ENCODE measurements around the gene AGAP1. TPM values are rescaled to one million over a fixed set of nuclear protein-coding genes. Genes with fewer than 3 reads are reported as not detected.
A peak's percentile ranks its signal among the peaks of the same experiment; 100 is the strongest.

AGAP1 gene
- total and polyA plus RNA-seq, 11 donors = 5.9 to 21.6 (median 18.9) TPM

GRCh38 chr2:235666213-235666781, 172.5 kb downstream of the AGAP1 start:
- WGBS, 4 donors = 1 to 3% (median 1%) methylated on average over 4 of the region's 4 CpGs
- Histone ChIP-seq H3K4me1 (peaks cover 0 to 36% (median 16%) of the 10 kb centered on the region in 12 donors), H3K4me3 (peak overlapping the region in 10 of 12 donors; percentile 17 to 54 (median 44)), H3K27ac (peak overlapping the region in 1 of 12 donors; percentile 33), H3K27me3 (peaks cover 0 to 30% (median 0%) of the 10 kb centered on the region in 9 donors), H3K9me3 (no peaks in the 10 kb centered on the region), H3K36me3 (no peaks in the 10 kb centered on the region)
- intact Hi-C loops (cut with DNase I) = loop anchor here in 5 of 10 donors (5.0 to 10.0 kb wide), 3 partner anchors 69 to 251 kb away; partner anchors contain the start of gene AGAP1 (in 1 of the 5)
- ATAC-seq (peak; percentile 39 to 71 (median 62)), DNase-seq (peak in 2 of 5 donors; percentile 55)
- no peak for TF ChIP-seq CTCF (IDR thresholded peaks at IDR 0.05)

GRCh38 chr2:235668782-235669181, 174.9 kb downstream of the AGAP1 start:
- TF ChIP-seq POLR2A (IDR thresholded peaks at IDR 0.05) (no peak), CTCF (IDR thresholded peaks at IDR 0.05) (no peak)
- 95 to 98% (median 96%) methylated on average over 4 of the region's 4 CpGs for WGBS, 4 donors
- Histone ChIP-seq H3K4me1 (peaks cover 0 to 43% (median 18%) of the 10 kb centered on the region in 12 donors), H3K27ac (no peak overlapping the region), H3K27me3 (peaks cover 0 to 42% (median 0%) of the 10 kb centered on the region in 9 donors), H3K9me3 (no peaks in the 10 kb centered on the region), H3K36me3 (no peaks in the 10 kb centered on the region), H3K4me3 (peak overlapping the region in 6 of 12 donors; percentile 33 to 75 (median 62))
- intact Hi-C loops (cut with DNase I) = loop anchor here in 5 of 10 donors (5.0 to 10.0 kb wide), 3 partner anchors 71 to 254 kb away; partner anchors contain the start of gene AGAP1 (in 1 of the 5)
- ATAC-seq (no peak), DNase-seq (no peak)

- intact Hi-C loops (cut with DNase I) = loop anchor here in 5 of 10 donors (5.0 to 10.0 kb wide), 3 partner anchors 72 to 255 kb away; partner anchors contain the start of gene AGAP1 (in 1 of the 5)
- no peak for TF ChIP-seq POLR2A (IDR thresholded peaks at IDR 0.05)
- peak in 2 of 12 donors; percentile 7 to 27 for TF ChIP-seq CTCF (IDR thresholded peaks at IDR 0.05)
- peaks cover 0 to 42% (median 0%) of the 10 kb centered on the region in 9 donors for H3K27me3 ChIP-seq
- no peaks in the 10 kb centered on the region for H3K36me3 ChIP-seq
- peaks cover 0 to 43% (median 18%) of the 10 kb centered on the region in 12 donors for H3K4me1 ChIP-seq
- peak overlapping the region in 11 of 12 donors; percentile 20 to 75 (median 58) for H3K4me3 ChIP-seq
- ATAC-seq (peak in 3 of 4 donors; percentile 64 to 85 (median 82)), DNase-seq (peak; percentile 71 to 86 (median 80))
- no peaks in the 10 kb centered on the region for H3K9me3 ChIP-seq
- peak overlapping the region in 1 of 12 donors; percentile 48 for H3K27ac ChIP-seq
- WGBS, 4 donors = 1 to 2% (median 1%) methylated on average over 20 to 77 of the region's 77 CpGs
Observed at GRCh38 chr2:235669269-235669831, 175.5 kb downstream of the AGAP1 start.

Data from heart left ventricle (tissue), 16 donors.